Esophagus squamous epithelium (tissue), 5 donors: ENCODE measurements around the gene PLD5. TPM values are rescaled to one million over a fixed set of nuclear protein-coding genes. Genes with fewer than 3 reads are reported as not detected.
"Not testable (repeated sequence)": the region's sequence is repeated elsewhere in the genome, so short reads cannot be mapped to it uniquely, and the experiment has no call there.

Source experiments
- DNase-seq: peaks from one replicate; lab custom pipeline; 2025; lab: John Stamatoyannopoulos, UW
- H3K27ac ChIP-seq, 4 donors: fragments of 200-600 bp; sonication (generic); one replicate each; pipeline ENCODE4 v1.5.1; 2016 to 2019; ENCODE audit warnings: mild to moderate bottlenecking in 1 of 4
- H3K27me3 ChIP-seq, 4 donors: fragments of 200-600 bp; sonication (generic); 1 replicate in 3 of 4; 2 replicates in 1 of 4; pipeline versions ENCODE4 v1.5.1 to v1.6.0; 2017 to 2021; ENCODE audit warnings: antibody characterized with exemption in 1 of 4
- H3K36me3 ChIP-seq, 3 donors: fragments of 200-600 bp; sonication (generic); one replicate each; pipeline ENCODE4 v1.5.1; 2016 to 2019
- H3K4me1 ChIP-seq, 3 donors: fragments of 200-600 bp; sonication (generic); one replicate each; pipeline ENCODE4 v1.5.1; 2017 to 2019
- H3K4me3 ChIP-seq, 4 donors: fragments of 200-600 bp; sonication (generic); 1 replicate in 3 of 4; 2 replicates in 1 of 4; pipeline ENCODE4 v1.5.1; 2016 to 2019; ENCODE audit warnings: mild to moderate bottlenecking in 2 of 4, moderate library complexity in 1 of 4
- H3K9me3 ChIP-seq, 3 donors: fragments of 200-600 bp; sonication (generic); one replicate each; pipeline ENCODE4 v1.5.1; 2016 to 2019
- POLR2A ChIP-seq, 4 donors: fragments of 450-650 bp; IDR thresholded peaks; one replicate each; pipeline ENCODE4 v1.6.1; 2017; ENCODE audit warnings: antibody characterized with exemption in 4 of 4, mild to moderate bottlenecking in 4 of 4, moderate library complexity in 3 of 4
- WGBS, 2 donors: methylation state at CpG; one replicate each; pipeline ENCODE4 v1.1.5; 2018; 5-methylcytosine and 5-hydroxymethylcytosine counted together
- intact Hi-C: fragments of 100-400 bp; cut with DNase I; formaldehyde crosslinking; loops from one replicate; pipeline ENCODE4 v1.15.0; 2022
- total RNA-seq, 4 donors: library from RNA; depleted of rRNA; stranded (reverse); fragments of >200 nt; gene quantifications; one replicate each; pipeline ENCODE4 v1.1.0, GENCODE V29; 2016
- TF ChIP-seq, protein P1 (sequence below), 6 experiments: fragments of 450-650 bp in 4 of 6; fragments of 200-600 bp in 2 of 6; sonication (generic) in 2 of 6; IDR thresholded peaks; one replicate each; pipeline ENCODE4 v1.5.1; 2016 to 2019; ENCODE audit warnings: antibody characterized with exemption in 6 of 6, mild to moderate bottlenecking in 4 of 6, moderate library complexity in 4 of 6
- donor health status: DM: yes; HTN: yes; CAD: no.

Gene PLD5
- total RNA-seq, 4 donors from 2014 or later, result 0.18 to 0.57 TPM; not detected in 2

DNA sequence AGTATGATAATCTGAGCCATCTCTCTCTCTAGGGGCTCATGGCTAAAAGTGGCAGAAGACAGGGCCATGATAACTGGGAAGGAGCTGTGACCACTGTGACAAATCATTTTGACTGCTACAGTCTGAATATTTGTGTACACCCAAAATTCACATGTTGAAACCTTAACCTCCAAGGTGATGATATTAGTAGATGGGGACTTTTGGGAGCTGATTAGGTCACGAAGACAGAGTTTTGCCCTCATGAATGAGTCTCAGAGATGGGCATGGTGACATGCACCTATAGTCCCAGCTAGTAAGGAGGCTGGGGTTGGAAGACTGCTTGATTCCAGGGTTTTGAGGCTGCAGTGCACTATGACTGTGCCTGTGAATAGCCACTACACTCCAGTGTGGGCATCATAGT is 174.9 kb downstream of the PLD5 start:
- H3K4me1 ChIP-seq, result no peaks in the 10 kb centered on the region
- no peaks in the 10 kb centered on the region for H3K27me3 ChIP-seq
- no peak overlapping the region for H3K27ac ChIP-seq
- H3K4me3 ChIP-seq, result no peak overlapping the region
- 64 to 67% methylated on average over 1 of the region's 1 CpG for WGBS, 2 donors
- H3K9me3 ChIP-seq, result no peaks in the 10 kb centered on the region
- intact Hi-C loops, result no loop called here
- TF ChIP-seq POLR2A (IDR thresholded peaks at IDR 0.05), result no peak
- TF ChIP-seq, protein P1, sequence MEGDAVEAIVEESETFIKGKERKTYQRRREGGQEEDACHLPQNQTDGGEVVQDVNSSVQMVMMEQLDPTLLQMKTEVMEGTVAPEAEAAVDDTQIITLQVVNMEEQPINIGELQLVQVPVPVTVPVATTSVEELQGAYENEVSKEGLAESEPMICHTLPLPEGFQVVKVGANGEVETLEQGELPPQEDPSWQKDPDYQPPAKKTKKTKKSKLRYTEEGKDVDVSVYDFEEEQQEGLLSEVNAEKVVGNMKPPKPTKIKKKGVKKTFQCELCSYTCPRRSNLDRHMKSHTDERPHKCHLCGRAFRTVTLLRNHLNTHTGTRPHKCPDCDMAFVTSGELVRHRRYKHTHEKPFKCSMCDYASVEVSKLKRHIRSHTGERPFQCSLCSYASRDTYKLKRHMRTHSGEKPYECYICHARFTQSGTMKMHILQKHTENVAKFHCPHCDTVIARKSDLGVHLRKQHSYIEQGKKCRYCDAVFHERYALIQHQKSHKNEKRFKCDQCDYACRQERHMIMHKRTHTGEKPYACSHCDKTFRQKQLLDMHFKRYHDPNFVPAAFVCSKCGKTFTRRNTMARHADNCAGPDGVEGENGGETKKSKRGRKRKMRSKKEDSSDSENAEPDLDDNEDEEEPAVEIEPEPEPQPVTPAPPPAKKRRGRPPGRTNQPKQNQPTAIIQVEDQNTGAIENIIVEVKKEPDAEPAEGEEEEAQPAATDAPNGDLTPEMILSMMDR (IDR thresholded peaks at IDR 0.05), result no peak
- no peaks in the 10 kb centered on the region for H3K36me3 ChIP-seq
- no peak for DNase-seq

DNA sequence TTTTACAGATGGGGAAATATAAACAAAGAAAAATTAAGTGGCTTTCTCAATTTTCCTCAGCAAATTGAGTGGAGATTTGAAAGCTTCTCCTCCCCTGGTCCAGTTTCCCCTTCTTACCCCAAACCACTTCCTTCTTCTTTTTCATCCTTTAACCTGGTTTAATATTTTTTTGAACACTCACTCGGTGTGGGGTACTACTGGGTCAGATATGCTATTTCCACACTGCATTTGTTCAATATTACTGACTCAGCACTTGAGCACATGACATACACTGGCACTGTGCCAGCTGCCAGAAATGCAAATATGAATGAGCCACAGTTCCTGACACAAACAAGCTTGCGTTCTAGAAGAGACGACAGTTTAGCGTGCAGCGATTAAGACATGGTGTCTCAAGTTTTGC is 193.6 kb downstream of the PLD5 start:
- DNase-seq, H3K4me3 ChIP-seq, H3K27me3 ChIP-seq, intact Hi-C loops, H3K27ac ChIP-seq, H3K9me3 ChIP-seq, H3K36me3 ChIP-seq, H3K4me1 ChIP-seq: not testable (repeated sequence)
- 52 to 58% methylated on average over 4 to 5 of the region's 5 CpGs for WGBS, 2 donors

DNA sequence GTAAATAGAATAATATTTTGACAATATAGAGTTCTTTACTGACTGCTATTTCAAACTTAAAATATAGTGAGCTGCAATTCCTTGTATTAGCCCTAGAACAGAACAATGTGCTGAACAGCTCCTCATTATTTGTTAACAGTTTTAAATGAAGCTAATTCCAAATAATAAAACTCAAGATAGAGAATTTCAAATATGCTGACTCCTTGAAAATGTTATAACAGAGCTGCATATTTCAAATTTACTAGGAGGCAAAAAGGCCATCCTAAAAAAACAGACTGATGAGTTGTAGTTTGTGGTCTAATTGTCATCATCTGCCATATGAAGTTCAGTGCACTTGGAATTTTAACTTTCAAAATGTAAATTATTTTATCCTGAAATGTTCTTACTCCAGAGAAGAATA is 197.1 kb downstream of the PLD5 start:
- intact Hi-C loops, H3K4me3 ChIP-seq, H3K36me3 ChIP-seq, DNase-seq, H3K9me3 ChIP-seq, H3K27me3 ChIP-seq, H3K4me1 ChIP-seq, H3K27ac ChIP-seq: not testable (repeated sequence)

DNA sequence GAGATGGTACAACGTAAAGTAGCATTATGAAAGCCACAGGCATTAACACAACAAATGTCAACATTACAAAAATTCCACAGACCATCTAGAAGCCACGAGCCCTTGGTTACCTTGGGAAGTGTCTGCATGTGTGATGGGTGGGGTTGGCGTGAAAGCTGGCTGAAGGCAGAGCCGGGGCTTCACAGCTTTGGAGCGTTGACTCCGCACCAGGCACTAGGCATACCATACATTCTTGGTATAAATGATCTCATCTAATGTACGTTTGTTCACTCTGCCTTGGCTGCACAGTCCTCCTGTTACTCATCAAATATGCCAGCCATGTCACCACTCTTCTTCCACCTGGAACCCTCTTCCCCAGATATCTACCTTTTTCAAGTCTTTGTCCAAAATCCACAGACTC is 202.5 kb downstream of the PLD5 start:
- H3K4me3 ChIP-seq, DNase-seq, intact Hi-C loops, H3K27me3 ChIP-seq, H3K27ac ChIP-seq, H3K9me3 ChIP-seq, H3K36me3 ChIP-seq, H3K4me1 ChIP-seq: not testable (repeated sequence)
- WGBS, 2 donors, result 66 to 67% methylated on average over 7 of the region's 7 CpGs

DNA sequence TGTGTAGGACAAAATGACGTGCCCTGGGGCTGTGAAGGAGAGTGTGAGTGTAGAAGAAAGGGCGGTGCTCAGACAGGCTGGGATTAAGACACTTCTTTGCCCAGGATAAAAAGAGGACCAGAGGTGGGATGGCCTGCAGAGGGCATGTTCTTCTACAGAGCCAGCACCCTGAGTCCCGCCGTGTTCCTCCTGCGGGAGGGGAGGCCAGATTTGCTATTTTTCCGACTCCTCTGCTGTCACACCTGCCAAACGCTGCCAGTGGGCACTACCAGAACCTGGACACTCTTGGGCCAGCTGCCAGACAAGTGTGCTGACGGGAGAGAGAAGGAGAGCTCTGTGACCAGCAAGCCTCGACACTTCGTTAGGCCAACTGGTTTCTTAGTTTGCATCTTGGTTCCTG is 206.4 kb downstream of the PLD5 start:
- 64 to 66% methylated on average over 8 to 9 of the region's 10 CpGs for WGBS, 2 donors
- intact Hi-C loops, result no loop called here
- Histone ChIP-seq H3K4me3 (no peak overlapping the region), H3K4me1 (no peaks in the 10 kb centered on the region), H3K36me3 (no peaks in the 10 kb centered on the region), H3K27ac (no peak overlapping the region), H3K9me3 (no peaks in the 10 kb centered on the region), H3K27me3 (no peaks in the 10 kb centered on the region)
- TF ChIP-seq POLR2A (IDR thresholded peaks at IDR 0.05), result no peak
- TF ChIP-seq, protein P1 (IDR thresholded peaks at IDR 0.05), result no peak
- no peak for DNase-seq

DNA sequence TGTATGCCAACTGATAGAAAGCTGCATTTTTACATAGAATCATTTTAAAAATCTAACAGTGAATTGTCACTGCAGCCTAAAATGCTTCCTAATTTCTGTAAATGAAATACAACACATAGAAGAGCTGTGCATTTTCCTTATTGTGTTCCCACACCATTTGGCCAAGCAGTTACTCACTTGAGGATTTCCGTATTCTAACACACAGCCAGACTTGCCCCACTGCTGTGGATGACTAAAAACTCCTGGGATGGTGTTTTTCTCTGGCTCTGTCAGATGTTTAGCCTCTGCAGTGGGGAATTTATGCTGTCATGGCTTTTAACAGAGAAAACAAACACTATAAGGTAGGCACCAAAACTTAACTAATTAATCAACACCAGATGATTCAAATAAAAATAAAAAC is 209.6 kb downstream of the PLD5 start:
- H3K4me3 ChIP-seq, H3K27me3 ChIP-seq, H3K4me1 ChIP-seq, H3K9me3 ChIP-seq, intact Hi-C loops, DNase-seq, H3K27ac ChIP-seq, H3K36me3 ChIP-seq: not testable (repeated sequence)
- 70 to 78% methylated on average over 1 of the region's 1 CpG for WGBS, 2 donors

DNA sequence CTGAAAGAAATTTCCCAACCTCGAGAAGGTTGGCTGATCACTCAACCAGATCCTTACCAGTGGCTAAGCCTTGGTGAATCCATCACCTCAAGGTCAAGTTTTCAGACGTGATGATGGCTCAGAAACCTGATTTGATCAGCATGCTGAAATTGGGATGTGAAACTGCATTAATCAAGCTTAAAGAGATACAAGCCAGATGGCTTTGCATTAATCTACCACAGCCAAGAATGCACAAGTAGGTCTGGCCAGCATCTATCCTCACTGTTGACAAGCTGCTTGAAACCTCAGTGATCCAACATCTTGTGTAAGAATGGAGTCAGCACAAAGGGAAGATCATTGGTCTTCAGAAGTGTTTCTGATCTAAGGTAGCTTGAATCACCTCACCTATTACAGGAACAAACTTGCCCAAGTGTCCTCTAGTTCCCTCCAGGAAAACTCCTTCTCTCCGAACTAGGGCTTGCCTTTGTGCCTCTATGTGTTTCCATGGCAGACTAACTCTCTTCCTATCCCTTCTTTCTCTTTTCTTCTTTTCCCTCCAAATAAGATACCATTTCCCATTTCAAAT is 210.3 kb downstream of the PLD5 start:
- H3K36me3 ChIP-seq, H3K27ac ChIP-seq, DNase-seq, H3K27me3 ChIP-seq, intact Hi-C loops, H3K9me3 ChIP-seq, H3K4me3 ChIP-seq, H3K4me1 ChIP-seq: not testable (repeated sequence)
- 52 to 53% methylated on average over 2 to 3 of the region's 3 CpGs for whole genome bisulfite sequencing, 2 donors

DNA sequence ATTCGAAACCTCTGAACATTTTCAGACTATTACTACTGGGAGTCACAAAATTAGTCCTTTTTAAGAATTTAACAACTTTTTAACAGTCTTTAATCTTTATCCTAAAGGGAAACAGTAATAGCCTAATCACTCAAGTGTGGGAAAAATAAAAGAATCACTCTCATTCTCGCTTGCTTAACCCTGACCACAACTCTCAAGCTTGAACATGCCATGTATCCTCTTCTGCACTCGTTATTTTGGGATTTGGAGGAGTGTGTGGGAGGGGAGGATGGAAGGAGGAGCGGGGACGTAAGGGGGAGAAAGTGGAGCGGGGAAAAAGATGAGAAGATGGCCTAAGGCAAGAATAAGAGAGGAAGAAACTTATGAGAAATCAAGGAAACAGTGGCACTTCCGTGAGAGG is 215.8 kb downstream of the PLD5 start:
- H3K27ac ChIP-seq, H3K36me3 ChIP-seq, intact Hi-C loops, H3K4me1 ChIP-seq, H3K9me3 ChIP-seq, H3K27me3 ChIP-seq, DNase-seq, H3K4me3 ChIP-seq: not testable (repeated sequence)
- WGBS, 2 donors, result 39 to 44% methylated on average over 4 to 7 of the region's 7 CpGs

DNA sequence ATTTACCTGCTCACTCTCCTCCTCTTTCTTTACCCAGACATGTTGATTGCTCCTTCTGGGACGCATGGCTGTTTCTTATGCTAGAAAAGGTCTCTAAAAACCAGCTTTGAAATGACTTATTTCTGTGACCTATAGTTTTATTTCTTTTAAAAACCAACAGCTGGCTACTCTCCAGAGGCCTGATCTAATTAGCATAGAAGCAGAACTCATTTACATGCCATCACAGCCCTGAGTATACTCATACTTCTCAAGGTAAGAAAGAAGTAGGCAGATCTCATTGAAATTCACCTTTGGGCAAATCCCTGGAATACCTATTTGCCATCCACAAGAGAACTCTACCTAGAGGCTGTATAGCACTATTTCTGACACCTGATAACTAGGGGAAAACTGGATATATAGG is 230.7 kb downstream of the PLD5 start:
- 71 to 86% methylated on average over 1 of the region's 1 CpG for WGBS, 2 donors
- H3K27ac ChIP-seq, H3K4me3 ChIP-seq, H3K36me3 ChIP-seq, intact Hi-C loops, H3K9me3 ChIP-seq, DNase-seq, H3K4me1 ChIP-seq, H3K27me3 ChIP-seq: not testable (repeated sequence)

DNA sequence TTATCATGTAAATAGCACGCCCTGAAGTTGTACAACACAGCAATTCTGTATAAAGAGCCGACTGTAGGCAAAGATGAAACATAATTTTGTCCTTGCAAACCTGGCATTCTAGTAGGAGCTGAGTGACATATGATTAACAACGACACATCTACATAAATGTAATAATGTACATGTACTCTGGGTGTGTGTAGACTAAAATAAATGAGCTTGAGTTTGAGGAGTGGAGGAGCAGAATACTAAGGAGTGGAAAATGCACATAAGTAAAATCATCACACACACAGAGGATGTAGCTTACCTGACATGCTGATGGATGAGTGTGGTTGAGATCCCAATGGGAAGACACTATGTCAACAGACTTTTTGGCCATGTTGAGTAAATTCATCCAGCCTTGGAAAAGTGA is 236.4 kb downstream of the PLD5 start:
- intact Hi-C loops, H3K4me3 ChIP-seq, H3K4me1 ChIP-seq, H3K36me3 ChIP-seq, DNase-seq, H3K27me3 ChIP-seq, H3K9me3 ChIP-seq, H3K27ac ChIP-seq: not testable (repeated sequence)
- 52 to 67% methylated on average over 3 of the region's 3 CpGs for WGBS, 2 donors

DNA sequence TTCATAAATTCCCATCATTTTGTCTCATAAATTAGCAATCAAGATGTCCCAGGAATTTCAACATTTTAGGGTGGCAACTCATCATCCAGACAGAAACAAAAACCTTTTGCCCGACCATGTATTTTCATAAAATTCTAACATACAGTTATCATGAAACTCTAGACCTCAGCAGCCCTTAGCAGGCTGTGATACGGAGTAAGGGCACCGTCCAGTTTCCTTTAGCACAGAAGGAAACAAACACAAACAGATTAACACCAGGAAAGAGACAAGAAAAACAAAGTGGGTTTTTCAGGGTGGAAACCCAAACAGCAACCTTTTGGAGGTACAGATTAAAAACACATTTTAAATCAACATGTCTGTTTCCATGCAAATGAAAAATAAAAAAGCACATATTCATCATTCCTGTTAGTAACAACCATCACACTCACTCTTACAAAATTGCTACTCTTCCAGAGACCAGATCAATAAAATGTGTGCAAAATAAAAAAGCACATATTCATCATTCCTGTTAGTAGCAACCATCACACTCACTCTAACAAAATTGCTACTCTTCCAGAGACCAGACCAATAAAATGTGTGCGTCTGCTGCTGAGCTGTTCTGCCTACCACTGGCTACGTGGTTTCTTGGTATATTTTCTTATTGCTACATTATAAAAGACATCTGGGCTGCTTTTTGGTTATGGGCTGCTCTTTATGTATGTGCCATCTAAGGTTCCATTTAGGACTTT is 241.6 kb downstream of the PLD5 start:
- intact Hi-C loops, H3K27ac ChIP-seq, H3K4me1 ChIP-seq, DNase-seq, H3K4me3 ChIP-seq, H3K9me3 ChIP-seq, H3K36me3 ChIP-seq, H3K27me3 ChIP-seq: not testable (repeated sequence)
- WGBS, 2 donors, result 28 to 59% methylated on average over 5 of the region's 5 CpGs
